Left lobe of liver (tissue), 2 donors: ENCODE results near the gene PLEKHA6. TPM values are rescaled to one million over a fixed set of nuclear protein-coding genes. Genes with fewer than 3 reads are reported as not detected.
"Not testable (repeated sequence)": the region's sequence is repeated elsewhere in the genome, so short reads cannot be mapped to it uniquely, and the experiment has no call there.

Source experiments
- ATAC-seq: fragments of 200-7000 bp; cut with Tn5 transposase; one replicate; pipeline ENCODE4 v1.9.1; 2020; ENCODE audit warnings: mild to moderate bottlenecking, moderate library complexity
- DNase-seq: peaks from one replicate; pipeline ENCODE4 v3.0.0-alpha.2; 2020; ENCODE audit warnings: low spot score
- total RNA-seq: library from RNA; stranded (reverse); gene quantifications from one replicate; pipeline ENCODE4 v1.2.1, GENCODE V29; 2021
- donor health status: DM: no; HTN: no; CAD: no; lungs with moderate emphysema.
- donor health status: DM: no; HTN: yes; CAD: no.

Gene PLEKHA6
- total RNA-seq, 1 donor from 2014 or later: 28.8 TPM

GRCh38 chr1:204248954-204249353 is 110.8 kb downstream of the PLEKHA6 start:
- ATAC-seq: no peak

GRCh38 chr1:204246876-204247275 is 112.9 kb downstream of the PLEKHA6 start:
- ATAC-seq: no peak
- DNase-seq: no peak

More at GRCh38 chr1:204248954-204249353, 110.8 kb downstream of the PLEKHA6 start:
- no peak for DNase-seq

GRCh38 chr1:204242920-204243319 is 116.8 kb downstream of the PLEKHA6 start:
- peak; percentile 11 for ATAC-seq
- no peak for DNase-seq

- ATAC-seq: no peak
Measured at GRCh38 chr1:204241914-204242313, 117.8 kb downstream of the PLEKHA6 start.

GRCh38 chr1:204241050-204241449 is 118.7 kb downstream of the PLEKHA6 start:
- ATAC-seq (peak; percentile 35), DNase-seq (no peak)

More at GRCh38 chr1:204241914-204242313, 117.8 kb downstream of the PLEKHA6 start:
- no peak for DNase-seq

GRCh38 chr1:204240233-204240632 is 119.5 kb downstream of the PLEKHA6 start:
- no peak for ATAC-seq
- DNase-seq: no peak

GRCh38 chr1:204239401-204239800 is 120.3 kb downstream of the PLEKHA6 start:
- not testable (repeated sequence) for ATAC-seq

GRCh38 chr1:204238520-204238919 is 121.2 kb downstream of the PLEKHA6 start:
- not testable (repeated sequence) for DNase-seq, ATAC-seq

More at GRCh38 chr1:204239401-204239800, 120.3 kb downstream of the PLEKHA6 start:
- not testable (repeated sequence) for DNase-seq

- not testable (repeated sequence) for DNase-seq, ATAC-seq
Measured at GRCh38 chr1:204237515-204237914, 122.2 kb downstream of the PLEKHA6 start.

GRCh38 chr1:204232526-204232925 is 127.2 kb downstream of the PLEKHA6 start:
- ATAC-seq (no peak), DNase-seq (no peak)

- ATAC-seq (no peak), DNase-seq (no peak)
Measured at GRCh38 chr1:204230211-204230610, 129.5 kb downstream of the PLEKHA6 start.

- ATAC-seq (no peak), DNase-seq (no peak)
Measured at GRCh38 chr1:204228896-204229295, 130.8 kb downstream of the PLEKHA6 start.

- no peak for ATAC-seq
- no peak for DNase-seq
Measured at GRCh38 chr1:204227996-204228785, 131.5 kb downstream of the PLEKHA6 start.

- ATAC-seq: no peak
- no peak for DNase-seq
Measured at GRCh38 chr1:204227351-204227750, 132.4 kb downstream of the PLEKHA6 start.

- DNase-seq (peak; percentile 94), ATAC-seq (peak; percentile 91)
Measured at GRCh38 chr1:204225841-204226735, 133.6 kb downstream of the PLEKHA6 start.

- ATAC-seq (no peak), DNase-seq (no peak)
Measured at GRCh38 chr1:204224655-204225054, 135.1 kb downstream of the PLEKHA6 start.

GRCh38 chr1:204223129-204223860 is 136.4 kb downstream of the PLEKHA6 start:
- DNase-seq (peak; percentile 60), ATAC-seq (peak; percentile 8)

- ATAC-seq: no peak
- no peak for DNase-seq
Measured at GRCh38 chr1:204222764-204223055, 137.0 kb downstream of the PLEKHA6 start.

- ATAC-seq: no peak
Measured at GRCh38 chr1:204222006-204222763, 137.5 kb downstream of the PLEKHA6 start.

GRCh38 chr1:204221271-204221670 is 138.5 kb downstream of the PLEKHA6 start:
- no peak for DNase-seq
- no peak for ATAC-seq

More at GRCh38 chr1:204222006-204222763, 137.5 kb downstream of the PLEKHA6 start:
- DNase-seq: no peak
